Naive thymus-derived CD8-positive, alpha-beta T cell (primary cell): ENCODE results near the gene NDUFA13. TPM values are rescaled to one million over a fixed set of nuclear protein-coding genes. Genes with fewer than 3 reads are reported as not detected.

Experiments used
- ATAC-seq, 2 donors: fragments of 150-1000 bp; cut with Tn5 transposase in 1 of 2; sonication (Bioruptor Pico), chemical (Tn5 transposase) in 1 of 2; 1 replicate in 1 of 2; 2 replicates in 1 of 2; pipeline ENCODE4 v1.10.0; 2021; ENCODE audit warnings: mild to moderate bottlenecking in 2 of 2, moderate library complexity in 2 of 2
- POLR2A ChIA-PET: fragments of 350-600 bp; sonication (Branson Sonifier 250); formaldehyde crosslinking; loops from one replicate; lab custom pipeline; 2021; ENCODE audit warnings: antibody characterized with exemption; lab: Charles Lee
- DNase-seq, 10 donors: peaks; one replicate each; pipeline versions ENCODE4 v3.0.0 to v3.0.0-alpha.2; 2020 to 2022
- H3K27ac Mint-ChIP-seq, 10 donors: one replicate each; pipeline ENCODE4 v1.8.0; 2020 to 2022; ENCODE audit warnings: mild to moderate bottlenecking in 10 of 10, mixed read lengths in 10 of 10, moderate library complexity in 4 of 10, inconsistent platforms in 1 of 10
- H3K27me3 Mint-ChIP-seq, 5 donors: one replicate each; pipeline ENCODE4 v1.8.0; 2021 to 2022; ENCODE audit warnings: mixed read lengths in 5 of 5
- H3K36me3 Mint-ChIP-seq, 3 donors: one replicate each; pipeline ENCODE4 v1.8.0; 2020 to 2022; ENCODE audit warnings: mixed read lengths in 3 of 3, mild to moderate bottlenecking in 2 of 3, inconsistent platforms in 1 of 3
- H3K4me1 Mint-ChIP-seq, 4 donors: one replicate each; pipeline ENCODE4 v1.8.0; 2021 to 2022; ENCODE audit warnings: mixed read lengths in 4 of 4
- H3K4me3 Mint-ChIP-seq, 10 donors: one replicate each; pipeline ENCODE4 v1.8.0; 2020 to 2022; ENCODE audit warnings: mild to moderate bottlenecking in 10 of 10, mixed read lengths in 10 of 10, moderate library complexity in 6 of 10, inconsistent platforms in 1 of 10
- H3K9me3 Mint-ChIP-seq, 9 donors: one replicate each; pipeline ENCODE4 v1.8.0; 2020 to 2022; ENCODE audit warnings: mixed read lengths in 9 of 9, mild to moderate bottlenecking in 3 of 9, inconsistent platforms in 1 of 9, moderate library complexity in 1 of 9
- polyA plus RNA-seq, 3 donors: library from polyadenylated mRNA; unstranded; fragments of 300-500 nt; fragmentation: Illumina TruSeq; gene quantifications; one replicate each; pipeline ENCODE4 v1.2.3, GENCODE V29; 2021
- total RNA-seq, 8 experiments: library from RNA in 2 of 8; stranded (reverse) in 2 of 8; gene quantifications; one replicate each; pipeline ENCODE4 v1.2.3 and lab custom pipeline; 2021 to 2026

NDUFA13 gene
- total and polyA plus RNA-seq, 5 experiments from 2014 or later = 177 to 360 (median 329) TPM

- H3K27ac Mint-ChIP-seq = peak overlapping the region in 1 of 10 donors; percentile 56
- POLR2A ChIA-PET = interaction anchor here (0.5 to 1.5 kb wide), 5 partner anchors 12 to 49 kb away, joined by 3 to 9 read pairs (median 5); no protein-coding TSS in a partner anchor
- no peaks in the 10 kb centered on the region for H3K27me3 Mint-ChIP-seq
- peaks cover 0 to 12% (median 6%) of the 10 kb centered on the region in 4 donors for H3K4me1 Mint-ChIP-seq
- DNase-seq (no peak), ATAC-seq (no peak)
- peaks cover 0 to 32% (median 12%) of the 10 kb centered on the region in 3 donors for H3K36me3 Mint-ChIP-seq
- H3K4me3 Mint-ChIP-seq = no peak overlapping the region
- H3K9me3 Mint-ChIP-seq = no peaks in the 10 kb centered on the region
These were observed 55.2 kb downstream of the NDUFA13 start for GRCh38 chr19:19571071-19571786.

- DNase-seq = no peak
- Mint-ChIP-seq H3K4me3 (no peak overlapping the region), H3K27ac (peak overlapping the region in 4 of 10 donors; percentile 13 to 82 (median 66)), H3K36me3 (peaks cover 0 to 8% (median 4%) of the 10 kb centered on the region in 3 donors), H3K9me3 (no peaks in the 10 kb centered on the region), H3K4me1 (peaks cover 0 to 21% (median 10%) of the 10 kb centered on the region in 4 donors), H3K27me3 (no peaks in the 10 kb centered on the region)
- POLR2A ChIA-PET = no interaction called here
- no peak for ATAC-seq
These were observed 59.4 kb downstream of the NDUFA13 start for GRCh38 chr19:19575411-19575810.

Other genes starting within 250 kb of the NDUFA13 start
- not detected for gene TM6SF2, start 242.9 kb upstream of the NDUFA13 start, total RNA-seq
- gene TM6SF2, start 242.9 kb upstream of the NDUFA13 start, polyA plus RNA-seq = not detected
- 10 to 100 TPM; 97.0 to 97.9 TPM for gene SUGP1, start 195.7 kb upstream of the NDUFA13 start, total RNA-seq
- gene SUGP1, start 195.7 kb upstream of the NDUFA13 start, polyA plus RNA-seq = 10 to 100 TPM; 24.7 to 42.2 (median 30.2) TPM
- 100 to 1,000 TPM; 162 to 172 TPM for gene MAU2, start 195.4 kb upstream of the NDUFA13 start, total RNA-seq
- 10 to 100 TPM; 20.3 to 24.3 (median 20.6) TPM for gene MAU2, start 195.4 kb upstream of the NDUFA13 start, polyA plus RNA-seq
- gene GATAD2A, start 110.5 kb upstream of the NDUFA13 start, total RNA-seq = 100 to 1,000 TPM; 101 to 107 TPM
- 10 to 100 TPM; 14.5 to 35.1 (median 20.2) TPM for gene GATAD2A, start 110.5 kb upstream of the NDUFA13 start, polyA plus RNA-seq
- 10 to 100 TPM in 1 of 2 experiments, 1 to 10 TPM in 1; 9.3 to 10.8 TPM for gene TSSK6, start 677 bp upstream of the NDUFA13 start, total RNA-seq
- gene TSSK6, start 677 bp upstream of the NDUFA13 start, polyA plus RNA-seq = 1 to 10 TPM in 2 of 3 donors, under 1 TPM in 1; 0.59 to 3.7 (median 3.1) TPM
- 10 to 100 TPM; 11.1 to 12.8 TPM for gene YJEFN3, start 12.7 kb downstream of the NDUFA13 start, total RNA-seq
- gene YJEFN3, start 12.7 kb downstream of the NDUFA13 start, polyA plus RNA-seq = under 1 TPM in 2 of 3 donors, not detected in 1; 0.08 to 0.63 TPM
- under 1 TPM; 0.31 to 0.41 TPM for gene CILP2, start 22.0 kb downstream of the NDUFA13 start, total RNA-seq
- gene CILP2, start 22.0 kb downstream of the NDUFA13 start, polyA plus RNA-seq = under 1 TPM in 2 of 3 donors, not detected in 1; 0.56 to 0.64 TPM
- gene PBX4, start 102.5 kb downstream of the NDUFA13 start, total RNA-seq = 10 to 100 TPM; 46.0 to 49.4 TPM
- 1 to 10 TPM; 2.6 to 6.9 (median 4.2) TPM for gene PBX4, start 102.5 kb downstream of the NDUFA13 start, polyA plus RNA-seq
- 10 to 100 TPM; 82.7 to 93.1 TPM for gene LPAR2, start 112.0 kb downstream of the NDUFA13 start, total RNA-seq
- 10 to 100 TPM; 12.9 to 38.0 (median 16.7) TPM for gene LPAR2, start 112.0 kb downstream of the NDUFA13 start, polyA plus RNA-seq
- 100 to 1,000 TPM; 133 to 135 TPM for gene GMIP, start 127.4 kb downstream of the NDUFA13 start, total RNA-seq
- 10 to 100 TPM; 40.6 to 72.4 (median 41.9) TPM for gene GMIP, start 127.4 kb downstream of the NDUFA13 start, polyA plus RNA-seq
- gene ATP13A1, start 147.5 kb downstream of the NDUFA13 start, total RNA-seq = 100 to 1,000 TPM; 155 to 158 TPM
- 10 to 100 TPM; 15.3 to 46.7 (median 20.7) TPM for gene ATP13A1, start 147.5 kb downstream of the NDUFA13 start, polyA plus RNA-seq
- 100 to 1,000 TPM; 252 to 269 TPM for gene ZNF101, start 152.6 kb downstream of the NDUFA13 start, total RNA-seq
- 100 to 1,000 TPM in 2 of 3 donors, 10 to 100 TPM in 1; 99.7 to 144 (median 131) TPM for gene ZNF101, start 152.6 kb downstream of the NDUFA13 start, polyA plus RNA-seq
- gene ZNF14, start 216.9 kb downstream of the NDUFA13 start, total RNA-seq = 10 to 100 TPM; 39.8 TPM
- 10 to 100 TPM in 2 of 3 donors, 1 to 10 TPM in 1; 8.2 to 16.3 (median 11.4) TPM for gene ZNF14, start 216.9 kb downstream of the NDUFA13 start, polyA plus RNA-seq